IMR-90 (cell line): ENCODE measurements around the gene FYCO1. TPM values are rescaled to one million over a fixed set of nuclear protein-coding genes. Genes with fewer than 3 reads are reported as not detected.

Source experiments
- ATAC-seq: fragments of 200-7000 bp; cut with Tn5 transposase; 2 replicates; pipeline ENCODE4 v1.9.1; 2020; ENCODE audit warnings: low read depth, mild to moderate bottlenecking, moderate library complexity
- BruUV-seq: library from RNA; stranded (reverse); fragments of 400-500 nt; replicated peaks from 2 replicates; lab custom pipeline; 2021; lab: Mats Ljungman, UMichigan
- CTCF ChIA-PET: fragments of 300-600 bp; formaldehyde crosslinking; extraction: SDS; loops from one replicate; lab custom pipeline; 2021; ENCODE audit warnings: antibody characterized with exemption; lab: Yijun Ruan, JAX
- POLR2A ChIA-PET: fragments of 300-600 bp; sonication (Branson Sonifier 250); formaldehyde crosslinking; loops from one replicate; lab custom pipeline; 2022; ENCODE audit warnings: antibody characterized with exemption; ENCODE audit not compliant: unreplicated experiment; lab: Charles Lee
- DNase-seq: peaks from one replicate; pipeline ENCODE4 v3.0.0; 2013
- H2AFZ ChIP-seq: replicated peaks from 2 replicates; pipeline ENCODE3; 2013; ENCODE audit warnings: low read length, mild to moderate bottlenecking; ENCODE audit not compliant: poor library complexity
- H2AK5ac ChIP-seq: 2 replicates; pipeline ENCODE4 v1.6.1; 2013; ENCODE audit warnings: low read depth, low read length, inconsistent platforms
- H2AK9ac ChIP-seq: replicated peaks from 2 replicates; pipeline ENCODE3; 2013; ENCODE audit warnings: mild to moderate bottlenecking, low read depth, low read length, moderate library complexity; ENCODE audit not compliant: poor library complexity
- H2BK120ac ChIP-seq: 2 replicates; pipeline ENCODE4 v1.6.1; 2013; ENCODE audit warnings: low read depth, low read length, inconsistent platforms
- H2BK15ac ChIP-seq: 3 replicates; pipeline ENCODE4 v1.6.1; 2013; ENCODE audit warnings: low read depth, low read length, inconsistent platforms
- H2BK20ac ChIP-seq: 2 replicates; pipeline ENCODE4 v1.6.1; 2013; ENCODE audit warnings: low read depth, mild to moderate bottlenecking, inconsistent platforms, low read length, moderate library complexity
- H2BK5ac ChIP-seq: 2 replicates; pipeline ENCODE4 v1.6.1; 2013; ENCODE audit warnings: mild to moderate bottlenecking, low read depth, low read length, inconsistent platforms; ENCODE audit not compliant: poor library complexity, severe bottlenecking
- H3K14ac ChIP-seq: replicated peaks from 2 replicates; pipeline ENCODE4 v1.6.1; 2013; ENCODE audit warnings: low read depth, low read length, inconsistent platforms
- H3K18ac ChIP-seq: 2 replicates; pipeline ENCODE4 v1.6.1; 2013; ENCODE audit warnings: low read depth, low read length, control low read depth
- H3K23ac ChIP-seq: 2 replicates; pipeline ENCODE4 v1.6.1; 2013; ENCODE audit warnings: low read depth, low read length, inconsistent platforms
- H3K27ac ChIP-seq: 2 replicates; pipeline ENCODE4 v1.5.1; 2013; ENCODE audit warnings: mild to moderate bottlenecking, control low read depth, low read length; ENCODE audit not compliant: insufficient read depth
- H3K27me3 ChIP-seq: 2 replicates; pipeline ENCODE4 v1.6.1; 2013; ENCODE audit warnings: low read length; ENCODE audit not compliant: control insufficient read depth, insufficient read depth
- H3K36me3 ChIP-seq: 2 replicates; pipeline ENCODE4 v1.6.1; 2013; ENCODE audit warnings: low read length, mixed read lengths; ENCODE audit not compliant: control insufficient read depth, insufficient read depth
- H3K4ac ChIP-seq: 2 replicates; pipeline ENCODE4 v1.6.1; 2013; ENCODE audit warnings: low read depth, low read length, inconsistent platforms
- H3K4me1 ChIP-seq: 2 replicates; pipeline ENCODE4 v1.6.1; 2013; ENCODE audit warnings: low read length, mixed read lengths; ENCODE audit not compliant: control insufficient read depth, insufficient read depth
- H3K4me2 ChIP-seq: 2 replicates; pipeline ENCODE4 v1.6.1; 2013; ENCODE audit warnings: low read depth, mild to moderate bottlenecking, control low read depth, low read length, moderate library complexity
- H3K4me3 ChIP-seq: 2 replicates; pipeline ENCODE4 v1.5.1; 2013; ENCODE audit warnings: low read depth, mild to moderate bottlenecking, control low read depth, low read length, moderate library complexity; ENCODE audit not compliant: insufficient read depth
- H3K56ac ChIP-seq: 2 replicates; pipeline ENCODE4 v1.6.1; 2013; ENCODE audit warnings: low read length, inconsistent platforms; ENCODE audit not compliant: insufficient read depth; ENCODE audit errors: extremely low read depth
- H3K79me1 ChIP-seq, 2 experiments: 2 replicates each; pipeline ENCODE4 v1.6.1; 2013; ENCODE audit warnings: low read length in 2 of 2, inconsistent platforms in 1 of 2, low read depth in 1 of 2
- H3K9ac ChIP-seq: 2 replicates; pipeline ENCODE4 v1.6.1; 2013; ENCODE audit warnings: low read depth, low read length, control low read depth
- H3K9me1 ChIP-seq: 2 replicates; pipeline ENCODE4 v1.6.1; 2013; ENCODE audit warnings: low read length, inconsistent platforms; ENCODE audit not compliant: insufficient read depth
- H3K9me3 ChIP-seq: 2 replicates; pipeline ENCODE4 v1.6.1; 2013; ENCODE audit warnings: low read length; ENCODE audit not compliant: control insufficient read depth, insufficient read depth
- H4K20me1 ChIP-seq: 2 replicates; pipeline ENCODE4 v1.6.1; 2013; ENCODE audit warnings: low read length, inconsistent platforms; ENCODE audit not compliant: insufficient read depth
- H4K5ac ChIP-seq: 2 replicates; pipeline ENCODE4 v1.6.1; 2013; ENCODE audit warnings: mild to moderate bottlenecking, low read depth, low read length, control low read depth
- H4K8ac ChIP-seq, 2 experiments: 2 replicates each; pipeline ENCODE4 v1.6.1; 2013; ENCODE audit warnings: low read depth in 2 of 2, low read length in 2 of 2, control low read depth in 1 of 2, inconsistent platforms in 1 of 2
- H4K91ac ChIP-seq: 2 replicates; pipeline ENCODE4 v1.6.1; 2013; ENCODE audit warnings: low read depth, low read length, inconsistent platforms; ENCODE audit not compliant: insufficient read depth
- CEBPB ChIP-seq: IDR thresholded peaks from 2 replicates; pipeline ENCODE4 v1.6.1; 2012; ENCODE audit warnings: low read depth, low read length, improper control_type of control experiment
- CHD1 ChIP-seq: IDR thresholded peaks from 2 replicates; pipeline ENCODE4 v1.6.1; 2012; ENCODE audit warnings: low read depth, low read length, improper control_type of control experiment
- ELK1 ChIP-seq: fragments of 150-350 bp; IDR thresholded peaks from 2 replicates; pipeline ENCODE4 v1.6.1; 2016; ENCODE audit warnings: low read depth, mild to moderate bottlenecking, low read length, moderate library complexity, borderline replicate concordance
- FOS ChIP-seq: fragments of 150-350 bp; IDR thresholded peaks from 2 replicates; pipeline ENCODE4 v1.6.1; 2016; ENCODE audit warnings: low read depth, low read length
- MAFK ChIP-seq: IDR thresholded peaks from 2 replicates; pipeline ENCODE4 v1.6.1; 2012; ENCODE audit warnings: low read depth, low read length, improper control_type of control experiment
- MAZ ChIP-seq: IDR thresholded peaks from 2 replicates; pipeline ENCODE4 v1.6.1; 2012; ENCODE audit warnings: low read depth, mild to moderate bottlenecking, low read length, improper control_type of control experiment, moderate library complexity, borderline replicate concordance
- MXI1 ChIP-seq: IDR thresholded peaks from 2 replicates; pipeline ENCODE4 v1.6.1; 2012; ENCODE audit warnings: low read depth, mild to moderate bottlenecking, low read length, moderate library complexity, borderline replicate concordance
- NFE2L2 ChIP-seq: fragments of 150-350 bp; IDR thresholded peaks from 2 replicates; pipeline ENCODE4 v1.6.1; 2016; ENCODE audit warnings: low read depth, mild to moderate bottlenecking, low read length
- POLR2A ChIP-seq: IDR thresholded peaks from 2 replicates; pipeline ENCODE4 v1.6.1; 2012; ENCODE audit warnings: mild to moderate bottlenecking, low read depth, low read length
- RAD21 ChIP-seq: IDR thresholded peaks from 2 replicates; pipeline ENCODE4 v1.6.1; 2012; ENCODE audit warnings: low read length, improper control_type of control experiment
- RCOR1 ChIP-seq: IDR thresholded peaks from 2 replicates; pipeline ENCODE4 v1.6.1; 2012; ENCODE audit warnings: mild to moderate bottlenecking, low read length, improper control_type of control experiment; ENCODE audit not compliant: insufficient replicate concordance
- RFX5 ChIP-seq: IDR thresholded peaks from 2 replicates; pipeline ENCODE4 v1.8.0; 2012; ENCODE audit warnings: low read depth, mild to moderate bottlenecking, low read length, moderate library complexity
- SMC3 ChIP-seq: fragments of 150-350 bp; IDR thresholded peaks from 2 replicates; pipeline ENCODE4 v1.6.1; 2016; ENCODE audit warnings: low read depth, mild to moderate bottlenecking, antibody characterized with exemption, low read length, moderate library complexity
- USF2 ChIP-seq: fragments of 150-350 bp; IDR thresholded peaks from 2 replicates; pipeline ENCODE4 v1.6.1; 2017; ENCODE audit warnings: mild to moderate bottlenecking, antibody characterized with exemption, low read length, low read depth
- WGBS, 2 experiments: methylation state at CpG; one replicate each; pipeline versions ENCODE4 v1.1.5 to v1.1.7; 2013; ENCODE audit warnings: missing lambda C conversion rate in 2 of 2; ENCODE audit not compliant: insufficient read length in 1 of 2; ENCODE audit errors: extremely low coverage in 2 of 2; 5-methylcytosine and 5-hydroxymethylcytosine counted together
- dilution Hi-C: fragments of 300-500 bp; cut with HindIII; formaldehyde crosslinking; loops from one replicate; pipeline ENCODE4 v1.14.3; 2018; ENCODE audit warnings: low sequenced_read_pairs; ENCODE audit not compliant: unreplicated experiment
- in situ Hi-C: fragments of 300-500 bp; cut with MboI; formaldehyde crosslinking; loops from 3 replicates; pipeline ENCODE4 v1.14.3; 2019; ENCODE audit warnings: low sequenced_read_pairs, inconsistent platforms, mixed read lengths
- intact Hi-C: fragments of 100-400 bp; cut with micrococcal nuclease; formaldehyde crosslinking; loops from 2 replicates; pipeline ENCODE4 v1.10.0; 2022
- polyA plus RNA-seq, 3 experiments: library from polyadenylated mRNA; depleted of rRNA; stranded (reverse); fragments of >200 nt; gene quantifications; 2 replicates each; pipeline ENCODE4 v1.2.3, GENCODE V29; 2012; ENCODE audit warnings: low replicate concordance in 1 of 3
- total RNA-seq: library from RNA; depleted of rRNA; stranded (reverse); fragments of >200 nt; gene quantifications from 2 replicates; pipeline ENCODE4 v1.2.3, GENCODE V29; 2012

Gene FYCO1
- total and polyA plus RNA-seq, 2 of the 4 experiments (the other 2 are of a cell fraction) = 13.7 to 20.1 TPM

GRCh38 chr3:45914362-45915058 lies 81.1 kb downstream of the FYCO1 start:
- no peak overlapping the region for H3K4me3 ChIP-seq
- H4K91ac ChIP-seq = no peak overlapping the region
- intact Hi-C loops (no loop called here), dilution Hi-C loops (no loop called here), in situ Hi-C loops (no loop called here)
- ChIA-PET POLR2A (no interaction called here), CTCF (no interaction called here)
- no peak overlapping the region for H3K4ac ChIP-seq
- ATAC-seq = no peak
- H2BK5ac ChIP-seq = no peak overlapping the region
- no peak overlapping the region for H3K14ac ChIP-seq
- peaks cover 6% of the 10 kb centered on the region for H3K4me1 ChIP-seq
- H2BK20ac ChIP-seq = no peak overlapping the region
- no peak overlapping the region for H3K9ac ChIP-seq
- no peak overlapping the region for H2AK9ac ChIP-seq
- H3K18ac ChIP-seq = no peak overlapping the region
- no peak overlapping the region for H2AFZ ChIP-seq
- H2BK15ac ChIP-seq = no peak overlapping the region
- H3K27me3 ChIP-seq = no peaks in the 10 kb centered on the region
- DNase-seq = no peak
- TF ChIP-seq FOS (no peak), RCOR1 (no peak), POLR2A (no peak), MAZ (no peak), RFX5 (no peak), ELK1 (no peak), CEBPB (no peak), NFE2L2 (no peak), MXI1 (no peak), USF2 (no peak), SMC3 (no peak), CHD1 (no peak), MAFK (no peak), RAD21 (no peak)
- no peak overlapping the region for H4K8ac ChIP-seq
- WGBS, 2 experiments = 100% methylated on average over 2 of the region's 7 CpGs; no CpG with 5 or more reads in 1 of the 2 experiments
- peak overlapping the region; percentile 57 for H2AK5ac ChIP-seq
- no peak overlapping the region for H3K27ac ChIP-seq
- H4K5ac ChIP-seq = no peak overlapping the region
- no peaks in the 10 kb centered on the region; the same call in 1 of the 2 replicates for H3K9me1 ChIP-seq
- no peaks in the 10 kb centered on the region for H3K79me1 ChIP-seq
- no peak overlapping the region for H3K4me2 ChIP-seq
- no TSS peak for BruUV-seq
- H3K23ac ChIP-seq = no peak overlapping the region
- no peaks in the 10 kb centered on the region for H3K9me3 ChIP-seq
- H2BK120ac ChIP-seq = no peak overlapping the region
- no peaks in the 10 kb centered on the region for H4K20me1 ChIP-seq
- no peak overlapping the region for H3K56ac ChIP-seq
- peaks cover 2% of the 10 kb centered on the region; the same call in 1 of the 2 replicates for H3K36me3 ChIP-seq
